CD14-positive monocyte (primary cell): ENCODE measurements around the gene ZBTB39. TPM values are rescaled to one million over a fixed set of nuclear protein-coding genes. Genes with fewer than 3 reads are reported as not detected.
"Not testable (repeated sequence)": the region's sequence is repeated elsewhere in the genome, so short reads cannot be mapped to it uniquely, and the experiment has no call there.

ENCODE experiments used
- DNase-seq, 3 donors: peaks; one replicate each; pipeline ENCODE4 v3.0.0-alpha.2; 2011 to 2022
- H2AFZ ChIP-seq: 2 replicates; pipeline ENCODE4 v1.6.0; 2012; ENCODE audit warnings: mild to moderate bottlenecking, low read depth, low read length, inconsistent platforms; ENCODE audit not compliant: insufficient read depth, poor library complexity, severe bottlenecking
- H3K27ac ChIP-seq, 2 donors: 1 replicate in 1 of 2; 2 replicates in 1 of 2; pipeline ENCODE4 v1.5.1; 2012 to 2013; ENCODE audit warnings: low read length in 2 of 2, control low read depth in 1 of 2, inconsistent platforms in 1 of 2, low read depth in 1 of 2, mild to moderate bottlenecking in 1 of 2
- H3K27me3 ChIP-seq, 2 donors: one replicate each; pipeline versions ENCODE4 v1.6.0 to v1.6.1; 2011 to 2013; ENCODE audit warnings: low read length in 2 of 2; ENCODE audit not compliant: control insufficient read depth in 2 of 2, insufficient read depth in 2 of 2
- H3K36me3 ChIP-seq, 2 donors: replicated peaks in 1 of 2; 1 replicate in 1 of 2; 2 replicates in 1 of 2; pipeline versions ENCODE4 v1.5.1 to v1.6.1; 2012 to 2013; ENCODE audit warnings: low read length in 2 of 2, control low read depth in 1 of 2, inconsistent platforms in 1 of 2, mild to moderate bottlenecking in 1 of 2; ENCODE audit not compliant: insufficient read depth in 2 of 2, control insufficient read depth in 1 of 2
- H3K4me1 ChIP-seq, 2 donors: 1 replicate in 1 of 2; 2 replicates in 1 of 2; pipeline versions ENCODE4 v1.5.1 to v1.6.1; 2012 to 2013; ENCODE audit warnings: low read length in 2 of 2, control low read depth in 1 of 2, inconsistent platforms in 1 of 2, mild to moderate bottlenecking in 1 of 2, moderate library complexity in 1 of 2; ENCODE audit not compliant: insufficient read depth in 2 of 2, control insufficient read depth in 1 of 2
- H3K4me2 ChIP-seq: replicated peaks from 2 replicates; pipeline ENCODE3; 2012; ENCODE audit warnings: low read length, moderate library complexity, mild to moderate bottlenecking; ENCODE audit not compliant: poor library complexity, severe bottlenecking; ENCODE audit errors: extremely low read depth
- H3K4me3 ChIP-seq, 3 experiments: fragments of 200-600 bp in 1 of 3; sonication (generic) in 1 of 3; replicated peaks in 1 of 3; 1 replicate in 2 of 3; 2 replicates in 1 of 3; pipeline ENCODE4 v1.5.1; 2011 to 2013; ENCODE audit warnings: low read length in 3 of 3, mild to moderate bottlenecking in 3 of 3, control low read depth in 2 of 3, low read depth in 2 of 3, inconsistent platforms in 1 of 3, moderate library complexity in 1 of 3
- H3K79me2 ChIP-seq: 2 replicates; pipeline ENCODE4 v1.6.0; 2012; ENCODE audit warnings: mild to moderate bottlenecking, control low read depth, inconsistent platforms, low read length, moderate library complexity; ENCODE audit not compliant: insufficient read depth
- H3K9ac ChIP-seq: 2 replicates; pipeline ENCODE4 v1.6.0; 2017; ENCODE audit warnings: low read length, mild to moderate bottlenecking; ENCODE audit not compliant: insufficient read depth, poor library complexity, severe bottlenecking
- H3K9me3 ChIP-seq, 2 donors: replicated peaks in 1 of 2; 1 replicate in 1 of 2; 2 replicates in 1 of 2; pipeline versions ENCODE4 v1.5.1 to v1.6.1; 2012 to 2013; ENCODE audit warnings: low read length in 2 of 2, control low read depth in 1 of 2; ENCODE audit not compliant: control insufficient read depth in 1 of 2, insufficient read depth in 1 of 2
- H4K20me1 ChIP-seq: 2 replicates; pipeline ENCODE4 v1.6.0; 2012; ENCODE audit warnings: mild to moderate bottlenecking, low read length, control low read depth, moderate library complexity; ENCODE audit not compliant: insufficient read depth
- H3K27ac Mint-ChIP-seq, 7 donors: one replicate each; pipeline ENCODE4 v1.8.0; 2020; ENCODE audit warnings: mild to moderate bottlenecking in 7 of 7, mixed read lengths in 7 of 7, moderate library complexity in 6 of 7, inconsistent platforms in 2 of 7
- H3K27me3 Mint-ChIP-seq, 3 donors: one replicate each; pipeline ENCODE4 v1.8.0; 2021 to 2022; ENCODE audit warnings: low read depth in 3 of 3, mild to moderate bottlenecking in 3 of 3, mixed read lengths in 3 of 3, moderate library complexity in 3 of 3, inconsistent platforms in 1 of 3
- H3K36me3 Mint-ChIP-seq, 2 donors: one replicate each; pipeline ENCODE4 v1.8.0; 2020; ENCODE audit warnings: mixed read lengths in 2 of 2, inconsistent platforms in 1 of 2, mild to moderate bottlenecking in 1 of 2
- H3K4me1 Mint-ChIP-seq: one replicate; pipeline ENCODE4 v1.8.0; 2020; ENCODE audit warnings: mild to moderate bottlenecking, mixed read lengths
- H3K4me3 Mint-ChIP-seq, 2 donors: one replicate each; pipeline ENCODE4 v1.8.0; 2020; ENCODE audit warnings: mild to moderate bottlenecking in 2 of 2, mixed read lengths in 2 of 2, moderate library complexity in 1 of 2
- H3K9me3 Mint-ChIP-seq, 7 donors: one replicate each; pipeline ENCODE4 v1.8.0; 2020 to 2022; ENCODE audit warnings: mixed read lengths in 7 of 7, mild to moderate bottlenecking in 6 of 7, moderate library complexity in 6 of 7, inconsistent platforms in 2 of 7
- WGBS: methylation state at CpG from one replicate; pipeline ENCODE4 v1.1.5; 2013; ENCODE audit warnings: missing lambda C conversion rate; ENCODE audit not compliant: insufficient coverage; 5-methylcytosine and 5-hydroxymethylcytosine counted together
- intact Hi-C, 2 donors: fragments of 100-400 bp; cut with micrococcal nuclease; formaldehyde crosslinking; loops; one replicate each; pipeline versions ENCODE4 v1.15.0 to v1.15.1; 2023
- polyA plus RNA-seq, 3 donors: library from polyadenylated mRNA; depleted of rRNA in 1 of 3; unstranded in 2 of 3; stranded (reverse) in 1 of 3; fragments of 300-500 nt in 2 of 3; fragments of >200 nt in 1 of 3; fragmentation: Illumina TruSeq in 2 of 3; gene quantifications; 1 replicate in 2 of 3; 2 replicates in 1 of 3; pipeline ENCODE4 v1.2.3, GENCODE V29; 2012 to 2021
- TF ChIP-seq, protein P1 (sequence below): fragments of 200-600 bp; IDR thresholded peaks from one replicate; pipeline ENCODE4 v1.8.0; 2022; ENCODE audit warnings: antibody characterized with exemption, mild to moderate bottlenecking

ZBTB39 gene
- polyA plus RNA-seq, 3 donors, result 0.65 to 3.7 (median 1.2) TPM

DNA sequence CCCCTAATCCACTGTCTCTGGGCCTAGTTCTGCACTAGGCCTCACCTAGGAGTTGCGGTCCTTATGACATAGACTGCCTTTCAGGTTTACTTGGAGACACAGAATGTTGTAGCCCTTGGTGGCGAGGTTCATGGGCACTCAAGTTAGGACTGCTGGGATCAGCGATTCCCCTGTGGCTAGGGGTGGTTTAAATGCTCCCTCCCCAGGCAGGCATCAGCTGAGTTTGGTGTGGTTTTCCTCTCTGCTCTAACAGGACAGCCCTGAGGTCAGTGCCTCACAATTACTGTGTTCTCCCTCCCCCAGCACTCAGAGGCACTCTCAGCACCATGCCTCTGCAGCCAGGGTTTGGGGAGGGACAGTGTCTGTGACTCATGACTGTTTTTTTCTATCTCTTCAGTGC lies 26.7 kb downstream of the ZBTB39 start:
- Histone ChIP-seq H3K36me3 (no peaks in the 10 kb centered on the region), H2AFZ (no peak overlapping the region), H3K4me1 (no peaks in the 10 kb centered on the region), H4K20me1 (no peaks in the 10 kb centered on the region), H3K4me3 (no peak overlapping the region), H3K9me3 (no peaks in the 10 kb centered on the region), H3K27ac (no peak overlapping the region), H3K4me2 (no peak overlapping the region), H3K27me3 (no peaks in the 10 kb centered on the region), H3K79me2 (no peaks in the 10 kb centered on the region), H3K9ac (no peak overlapping the region)
- peaks cover 0 to 3% (median 0%) of the 10 kb centered on the region in 3 donors for H3K27me3 Mint-ChIP-seq
- TF ChIP-seq, protein P1, sequence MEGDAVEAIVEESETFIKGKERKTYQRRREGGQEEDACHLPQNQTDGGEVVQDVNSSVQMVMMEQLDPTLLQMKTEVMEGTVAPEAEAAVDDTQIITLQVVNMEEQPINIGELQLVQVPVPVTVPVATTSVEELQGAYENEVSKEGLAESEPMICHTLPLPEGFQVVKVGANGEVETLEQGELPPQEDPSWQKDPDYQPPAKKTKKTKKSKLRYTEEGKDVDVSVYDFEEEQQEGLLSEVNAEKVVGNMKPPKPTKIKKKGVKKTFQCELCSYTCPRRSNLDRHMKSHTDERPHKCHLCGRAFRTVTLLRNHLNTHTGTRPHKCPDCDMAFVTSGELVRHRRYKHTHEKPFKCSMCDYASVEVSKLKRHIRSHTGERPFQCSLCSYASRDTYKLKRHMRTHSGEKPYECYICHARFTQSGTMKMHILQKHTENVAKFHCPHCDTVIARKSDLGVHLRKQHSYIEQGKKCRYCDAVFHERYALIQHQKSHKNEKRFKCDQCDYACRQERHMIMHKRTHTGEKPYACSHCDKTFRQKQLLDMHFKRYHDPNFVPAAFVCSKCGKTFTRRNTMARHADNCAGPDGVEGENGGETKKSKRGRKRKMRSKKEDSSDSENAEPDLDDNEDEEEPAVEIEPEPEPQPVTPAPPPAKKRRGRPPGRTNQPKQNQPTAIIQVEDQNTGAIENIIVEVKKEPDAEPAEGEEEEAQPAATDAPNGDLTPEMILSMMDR, result no peak
- no peak for DNase-seq
- WGBS, result 71% methylated on average over 1 of the region's 3 CpGs
- no peaks in the 10 kb centered on the region for H3K4me1 Mint-ChIP-seq
- H3K36me3 Mint-ChIP-seq, result no peaks in the 10 kb centered on the region
- H3K27ac Mint-ChIP-seq, result no peak overlapping the region
- peaks cover 0 to 4% (median 0%) of the 10 kb centered on the region in 7 donors for H3K9me3 Mint-ChIP-seq
- H3K4me3 Mint-ChIP-seq, result no peak overlapping the region
- intact Hi-C loops, result no loop called here

DNA sequence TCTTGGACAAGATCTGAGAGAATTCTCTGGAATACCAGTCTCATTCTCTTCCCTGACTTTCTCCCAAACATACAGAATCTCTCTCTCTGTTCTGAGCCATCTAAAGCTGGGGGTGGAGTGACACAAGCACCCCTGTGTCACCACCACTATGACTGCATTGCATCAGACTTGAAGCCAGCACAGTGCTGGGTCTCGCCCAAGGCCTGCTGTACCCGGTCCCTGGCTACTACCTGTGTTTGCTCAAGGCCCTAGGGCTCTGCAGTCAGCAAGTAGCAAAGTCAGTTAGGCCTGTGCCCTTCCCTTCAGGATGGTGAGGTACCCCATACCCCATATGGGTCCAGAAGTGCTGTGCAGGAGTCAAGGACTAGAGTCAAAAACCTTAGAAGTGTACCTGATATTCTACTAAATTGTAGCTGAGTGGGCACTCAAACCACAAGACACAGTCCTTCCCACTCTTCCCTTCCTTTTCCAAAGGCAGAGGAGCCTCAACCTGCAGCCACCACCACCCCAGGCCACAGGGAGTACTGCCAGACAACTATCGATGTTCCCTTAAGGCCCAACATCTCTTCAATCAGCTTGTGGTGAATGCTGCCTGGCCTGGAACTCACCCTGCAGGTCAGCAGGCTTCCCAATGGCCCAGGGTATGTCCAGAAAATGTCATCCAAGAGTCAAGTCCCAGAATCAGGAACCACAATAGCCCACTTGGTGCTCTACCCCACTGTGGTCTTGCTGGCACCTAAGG lies 27.8 kb downstream of the ZBTB39 start:
- 90% methylated on average over 3 of the region's 3 CpGs for WGBS
- Mint-ChIP-seq H3K27ac (no peak overlapping the region), H3K4me1 (no peaks in the 10 kb centered on the region), H3K9me3 (peaks cover 0 to 7% (median 2%) of the 10 kb centered on the region in 7 donors), H3K27me3 (peaks cover 0 to 1% (median 0%) of the 10 kb centered on the region in 3 donors), H3K36me3 (no peaks in the 10 kb centered on the region), H3K4me3 (no peak overlapping the region)
- Histone ChIP-seq H3K27ac (no peak overlapping the region), H4K20me1 (no peaks in the 10 kb centered on the region), H3K9ac (no peak overlapping the region), H3K79me2 (no peaks in the 10 kb centered on the region), H3K36me3 (no peaks in the 10 kb centered on the region), H3K27me3 (no peaks in the 10 kb centered on the region), H3K4me2 (no peak overlapping the region), H3K4me3 (no peak overlapping the region), H3K4me1 (no peaks in the 10 kb centered on the region), H2AFZ (no peak overlapping the region), H3K9me3 (no peaks in the 10 kb centered on the region)
- DNase-seq, result no peak
- intact Hi-C loops, result no loop called here
- TF ChIP-seq, protein P1, result no peak

DNA sequence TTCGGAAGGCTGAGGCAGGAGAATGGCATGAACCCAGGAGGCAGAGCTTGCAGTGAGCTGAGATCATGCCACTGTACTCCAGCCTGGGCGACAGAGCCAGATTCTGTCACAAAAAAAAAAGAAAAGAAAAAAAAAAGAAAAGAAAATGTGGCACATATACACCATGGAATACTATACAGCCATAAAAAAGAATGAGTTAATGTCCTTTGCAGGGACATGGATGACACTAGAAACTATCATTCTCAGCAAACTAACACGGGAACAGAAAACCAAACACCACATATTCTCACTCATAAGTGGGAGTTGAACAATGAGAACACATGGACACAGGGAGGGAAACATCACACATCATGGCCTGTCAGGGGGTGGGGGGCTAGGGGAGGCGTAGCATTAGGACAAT lies 29.0 kb downstream of the ZBTB39 start:
- intact Hi-C loops, H4K20me1 ChIP-seq, H3K4me2 ChIP-seq, H3K9me3 ChIP-seq, H3K36me3 ChIP-seq, H3K4me3 ChIP-seq, H3K4me1 ChIP-seq, H3K27ac ChIP-seq, H3K27me3 ChIP-seq, H3K9me3 Mint-ChIP-seq, H3K4me1 Mint-ChIP-seq, H3K36me3 Mint-ChIP-seq, H3K9ac ChIP-seq, H3K79me2 ChIP-seq, H3K4me3 Mint-ChIP-seq, H3K27ac Mint-ChIP-seq, H3K27me3 Mint-ChIP-seq, H2AFZ ChIP-seq, DNase-seq: not testable (repeated sequence)
- WGBS, result no CpG with 5 or more reads among the region's 4 CpGs
